Tibial nerve (tissue), 4 donors: ENCODE data around the gene NUDCD2.

Source experiments
- EP300 ChIP-seq, 2 donors: sonication (generic); formaldehyde crosslinking; IDR thresholded peaks; one replicate each; pipeline ENCODE4 v1.6.1; 2017; ENCODE audit warnings: antibody characterized with exemption in 2 of 2, mild to moderate bottlenecking in 1 of 2
- POLR2A ChIP-seq, 2 donors: fragments of 450-650 bp; IDR thresholded peaks; one replicate each; pipeline ENCODE4 v1.6.1; 2017; ENCODE audit warnings: antibody characterized with exemption in 2 of 2, mild to moderate bottlenecking in 2 of 2, moderate library complexity in 2 of 2
- TF ChIP-seq, protein P1 (sequence below), 5 experiments: fragments of 200-600 bp in 3 of 5; fragments of 450-650 bp in 2 of 5; sonication (generic) in 3 of 5; IDR thresholded peaks; one replicate each; pipeline ENCODE4 v1.5.1; 2016 to 2019; ENCODE audit warnings: antibody characterized with exemption in 5 of 5, mild to moderate bottlenecking in 3 of 5, moderate library complexity in 2 of 5

DNA sequence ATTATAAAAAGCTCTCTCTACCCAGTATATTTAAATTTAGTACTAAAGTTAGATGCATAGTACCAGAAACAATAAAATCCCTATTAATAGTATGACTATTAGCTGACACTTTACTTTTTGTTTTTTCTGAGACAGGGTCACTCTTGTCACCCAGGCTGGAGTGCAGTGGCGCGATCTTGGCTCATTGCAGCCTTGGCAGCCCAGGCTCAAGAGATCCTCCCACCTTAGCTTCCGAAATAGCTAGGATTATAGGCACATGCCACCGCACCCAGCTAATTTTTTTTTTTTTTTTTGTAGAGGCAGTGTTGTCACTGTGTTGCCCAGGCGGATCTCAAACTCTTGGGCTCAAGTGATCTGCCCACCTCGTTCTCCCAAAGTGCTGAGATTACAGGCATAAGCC, 14.6 kb downstream of the NUDCD2 start:
- TF ChIP-seq EP300 (IDR thresholded peaks at IDR 0.05) (no peak), POLR2A (IDR thresholded peaks at IDR 0.05) (no peak)
- TF ChIP-seq, protein P1, sequence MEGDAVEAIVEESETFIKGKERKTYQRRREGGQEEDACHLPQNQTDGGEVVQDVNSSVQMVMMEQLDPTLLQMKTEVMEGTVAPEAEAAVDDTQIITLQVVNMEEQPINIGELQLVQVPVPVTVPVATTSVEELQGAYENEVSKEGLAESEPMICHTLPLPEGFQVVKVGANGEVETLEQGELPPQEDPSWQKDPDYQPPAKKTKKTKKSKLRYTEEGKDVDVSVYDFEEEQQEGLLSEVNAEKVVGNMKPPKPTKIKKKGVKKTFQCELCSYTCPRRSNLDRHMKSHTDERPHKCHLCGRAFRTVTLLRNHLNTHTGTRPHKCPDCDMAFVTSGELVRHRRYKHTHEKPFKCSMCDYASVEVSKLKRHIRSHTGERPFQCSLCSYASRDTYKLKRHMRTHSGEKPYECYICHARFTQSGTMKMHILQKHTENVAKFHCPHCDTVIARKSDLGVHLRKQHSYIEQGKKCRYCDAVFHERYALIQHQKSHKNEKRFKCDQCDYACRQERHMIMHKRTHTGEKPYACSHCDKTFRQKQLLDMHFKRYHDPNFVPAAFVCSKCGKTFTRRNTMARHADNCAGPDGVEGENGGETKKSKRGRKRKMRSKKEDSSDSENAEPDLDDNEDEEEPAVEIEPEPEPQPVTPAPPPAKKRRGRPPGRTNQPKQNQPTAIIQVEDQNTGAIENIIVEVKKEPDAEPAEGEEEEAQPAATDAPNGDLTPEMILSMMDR (IDR thresholded peaks at IDR 0.05): no peak
